HG03565 (cell line): Measurements from ENCODE around the gene STIM1.
A peak's percentile ranks its signal among the peaks of the same experiment; 100 is the strongest.

Experiments
- ATAC-seq: cut with Tn5 transposase; IDR thresholded peaks from one replicate; pipeline ENCODE4 v1.9.1; 2021; ENCODE audit warnings: mild to moderate bottlenecking, moderate library complexity; ENCODE audit not compliant: unreplicated experiment

Gene STIM1

DNA sequence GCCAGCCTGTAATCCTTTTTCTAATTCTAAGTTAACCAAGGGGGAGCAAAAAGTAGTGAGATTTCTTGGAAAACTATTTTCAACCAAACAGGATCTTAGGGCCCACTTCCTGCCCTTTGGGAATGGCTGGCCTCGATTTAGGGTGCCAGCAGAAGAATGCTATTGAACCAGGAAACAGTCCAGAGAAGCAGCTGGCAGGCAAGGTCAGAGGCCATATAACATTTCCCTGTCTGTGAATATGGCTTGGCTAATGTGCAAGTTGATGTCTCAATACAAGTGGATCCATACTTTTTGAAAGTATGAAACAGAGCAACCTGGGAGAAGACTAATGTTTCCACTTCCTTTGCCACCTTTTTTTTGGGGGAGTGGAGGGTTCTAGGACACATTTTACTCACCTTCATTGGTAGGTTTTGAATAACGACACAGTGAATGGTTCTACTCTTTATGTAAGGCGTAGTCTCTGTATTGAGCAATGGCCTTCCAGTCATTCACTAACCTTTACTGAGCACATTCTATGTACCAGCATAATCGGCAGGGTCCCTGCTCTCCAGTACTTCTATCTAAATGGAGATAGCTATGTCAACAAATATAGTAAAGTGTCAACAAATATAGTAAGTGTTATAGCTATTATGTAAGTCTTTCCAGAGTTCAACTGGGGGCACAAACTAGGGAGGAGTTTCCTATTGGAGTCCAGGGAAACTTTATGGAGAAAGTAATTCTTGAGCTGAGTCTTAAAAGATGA is 204.9 kb downstream of the STIM1 start:
- no peak for ATAC-seq

DNA sequence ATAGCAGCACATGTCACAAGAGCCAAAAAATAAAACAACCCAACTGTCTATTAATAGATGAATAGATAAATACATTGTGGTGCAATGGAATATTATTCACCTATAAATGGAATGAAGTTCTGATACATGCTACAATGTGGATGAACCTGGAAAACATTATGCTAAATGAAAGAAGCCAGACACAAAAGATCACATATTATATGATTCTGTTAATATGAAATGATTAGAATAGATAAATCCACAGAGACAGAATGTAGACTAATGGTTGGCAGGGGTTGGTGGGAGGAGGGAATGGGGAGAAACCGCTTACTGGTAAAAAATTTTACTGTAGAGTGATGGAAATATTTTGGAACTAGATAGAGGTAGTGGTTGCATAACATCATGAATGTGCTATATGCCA is 206.2 kb downstream of the STIM1 start:
- ATAC-seq = no peak

- no peak for ATAC-seq
Observed at GRCh38 chr11:4063348-4063747, 207.9 kb downstream of the STIM1 start.

- ATAC-seq = no peak
Observed at GRCh38 chr11:4064278-4064955, 209.0 kb downstream of the STIM1 start.

DNA sequence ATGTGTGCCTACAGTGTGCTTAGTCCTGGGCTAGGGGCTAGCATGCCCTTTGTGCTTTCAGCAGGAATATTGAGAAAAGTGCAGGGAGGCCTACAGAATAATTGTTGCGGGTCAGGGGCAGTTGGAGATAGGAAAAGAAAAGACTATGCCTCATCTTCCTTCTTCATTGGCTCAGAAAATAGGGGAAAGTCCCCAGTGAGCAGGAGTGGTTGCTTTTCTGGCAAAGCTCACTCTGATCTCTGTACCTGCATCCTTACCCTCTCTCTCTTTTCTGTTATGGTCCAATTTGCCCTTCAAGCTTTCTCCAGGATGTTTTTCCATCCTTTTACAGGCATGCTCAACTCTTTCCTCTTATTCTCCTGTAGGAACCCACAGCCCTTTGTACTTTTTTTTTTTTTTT is 209.6 kb downstream of the STIM1 start:
- no peak for ATAC-seq

DNA sequence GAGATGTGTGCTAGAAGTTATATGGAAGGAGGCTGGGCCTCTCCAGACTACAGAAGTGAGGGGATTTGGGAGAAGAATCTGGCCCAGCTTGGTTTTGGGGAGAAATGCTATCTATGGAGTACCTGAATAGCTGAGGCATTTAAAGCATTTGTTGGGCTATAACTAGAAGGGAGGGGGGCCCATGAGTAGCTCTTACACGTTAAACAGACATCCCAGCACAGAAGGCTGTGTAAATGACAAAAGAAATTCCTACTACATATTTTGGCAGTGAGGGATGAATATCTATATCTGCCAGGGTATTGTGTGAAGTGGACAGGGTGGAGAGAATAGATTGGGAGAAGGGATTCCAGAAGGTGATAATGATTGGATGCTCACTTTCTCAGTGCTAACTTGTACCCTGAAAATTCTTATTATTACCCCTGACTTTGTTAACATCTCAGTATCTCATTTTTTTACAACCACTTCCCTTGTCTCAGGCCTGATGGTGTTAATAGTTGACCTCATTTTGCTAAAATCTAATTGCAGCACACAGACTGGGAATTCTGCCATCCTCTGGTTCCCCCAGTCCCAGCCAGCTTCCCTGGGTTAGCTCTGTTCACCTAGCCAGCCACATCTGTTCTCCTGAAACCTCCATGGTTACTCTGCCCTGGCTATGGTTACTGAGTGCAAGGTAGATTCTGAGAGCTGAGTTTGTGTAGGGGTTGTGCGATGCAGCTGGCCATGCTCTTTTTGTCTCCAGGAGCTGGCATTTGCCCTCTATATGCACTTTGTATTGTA is 210.3 kb downstream of the STIM1 start:
- ATAC-seq = no peak

GRCh38 chr11:4066910-4067309 is 211.4 kb downstream of the STIM1 start:
- no peak for ATAC-seq

DNA sequence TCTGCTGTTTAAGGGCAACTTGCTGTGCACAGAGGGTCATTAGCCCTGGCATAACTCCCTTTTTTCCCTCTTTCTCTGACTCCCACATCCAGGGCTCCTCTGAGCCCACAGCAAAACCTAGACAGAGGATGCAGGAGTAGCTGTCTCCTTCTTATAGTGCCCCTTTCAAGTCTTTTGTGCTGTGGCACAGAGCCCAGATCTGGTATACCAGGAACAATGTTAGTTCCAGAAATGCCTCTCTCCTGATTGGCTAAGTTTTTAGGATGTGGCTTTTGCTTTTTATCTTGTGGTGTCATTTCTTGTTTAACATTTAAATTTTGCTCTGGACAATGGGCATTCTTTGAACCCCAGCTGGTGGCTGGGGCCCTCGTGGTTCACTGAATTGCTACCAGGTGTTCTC is 213.5 kb downstream of the STIM1 start:
- no peak for ATAC-seq

DNA sequence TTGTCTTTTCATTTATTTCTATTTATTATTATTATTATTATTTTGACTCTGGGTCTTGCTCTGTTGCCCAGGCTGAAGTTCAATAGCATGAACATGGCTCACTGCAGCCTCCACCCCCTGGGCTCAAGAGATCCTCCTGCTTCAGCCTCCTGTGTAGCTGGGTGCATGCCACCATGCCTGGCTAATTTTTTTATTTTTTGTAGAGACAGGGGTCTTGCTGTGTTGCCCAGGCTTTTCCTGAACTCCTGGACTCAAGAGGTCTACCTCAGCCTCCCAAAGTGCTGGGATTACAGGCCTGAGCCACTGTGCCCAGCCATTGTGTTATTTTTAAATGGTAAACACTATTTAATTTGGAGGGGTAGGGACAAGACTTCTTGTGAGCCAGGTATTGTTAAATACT is 215.9 kb downstream of the STIM1 start:
- ATAC-seq = no peak

- no peak for ATAC-seq
Observed at GRCh38 chr11:4071914-4072313, 216.4 kb downstream of the STIM1 start.

DNA sequence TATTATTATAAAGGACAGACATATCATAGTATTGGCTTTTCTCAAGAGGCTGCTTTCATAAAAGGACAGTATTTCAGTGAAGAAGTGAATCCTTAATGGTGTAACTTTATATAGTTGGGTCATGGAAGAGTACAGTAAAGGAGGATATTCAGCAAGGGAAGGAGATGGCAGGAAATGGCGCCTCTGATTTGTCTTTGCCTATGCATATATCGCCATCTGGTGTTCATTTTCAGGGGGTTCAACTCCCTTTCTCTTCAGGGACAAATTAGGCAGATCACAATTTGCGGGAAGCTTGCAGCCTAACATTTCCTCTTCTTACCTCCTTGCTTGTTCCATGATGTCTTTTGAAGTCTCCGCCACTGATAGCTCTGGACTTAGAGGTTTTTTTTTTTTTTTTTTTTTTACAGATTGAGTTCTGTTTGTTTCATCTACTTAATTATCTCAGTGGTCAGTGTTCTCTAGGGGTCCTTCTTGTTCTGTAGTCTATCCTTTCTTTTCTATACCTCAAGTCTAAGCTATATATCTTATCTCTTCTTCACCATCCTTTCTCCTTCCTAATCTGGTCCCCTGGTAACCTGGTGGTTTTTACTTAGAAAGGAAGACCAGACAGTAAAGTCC is 217.3 kb downstream of the STIM1 start:
- peak; percentile 44 for ATAC-seq

DNA sequence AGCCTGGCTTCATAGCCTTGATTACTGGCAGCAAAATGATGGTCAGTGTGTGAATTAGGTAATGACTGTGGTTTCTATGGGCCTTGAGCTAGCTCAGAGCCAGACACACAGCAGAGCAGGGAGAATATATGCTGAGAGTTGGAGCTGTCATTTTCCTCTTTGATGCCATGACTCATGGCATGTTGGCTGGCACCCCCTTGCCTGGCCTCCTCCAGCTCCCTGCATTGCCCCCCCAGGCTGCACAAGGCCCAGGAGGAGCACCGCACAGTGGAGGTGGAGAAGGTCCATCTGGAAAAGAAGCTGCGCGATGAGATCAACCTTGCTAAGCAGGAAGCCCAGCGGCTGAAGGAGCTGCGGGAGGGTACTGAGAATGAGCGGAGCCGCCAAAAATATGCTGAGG is 218.8 kb downstream of the STIM1 start:
- ATAC-seq = no peak

DNA sequence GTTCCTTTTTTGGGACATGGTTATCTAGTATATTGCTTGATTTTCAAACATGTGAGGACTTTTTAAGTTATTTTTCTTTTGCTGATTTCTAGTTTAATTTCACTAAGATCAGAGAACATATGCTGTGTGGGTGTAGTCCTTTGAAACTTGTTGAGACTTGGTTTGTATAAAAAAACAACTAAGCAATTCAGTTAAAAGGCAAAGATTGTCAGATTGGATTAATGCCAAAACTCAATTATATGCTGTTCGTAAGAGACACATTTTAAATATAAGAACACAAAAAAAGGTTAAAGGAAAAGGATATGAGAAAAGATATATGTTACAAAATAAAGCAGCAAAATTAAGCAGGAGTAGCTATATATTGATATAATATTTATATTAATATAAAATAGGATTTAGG is 221.3 kb downstream of the STIM1 start:
- no peak for ATAC-seq

DNA sequence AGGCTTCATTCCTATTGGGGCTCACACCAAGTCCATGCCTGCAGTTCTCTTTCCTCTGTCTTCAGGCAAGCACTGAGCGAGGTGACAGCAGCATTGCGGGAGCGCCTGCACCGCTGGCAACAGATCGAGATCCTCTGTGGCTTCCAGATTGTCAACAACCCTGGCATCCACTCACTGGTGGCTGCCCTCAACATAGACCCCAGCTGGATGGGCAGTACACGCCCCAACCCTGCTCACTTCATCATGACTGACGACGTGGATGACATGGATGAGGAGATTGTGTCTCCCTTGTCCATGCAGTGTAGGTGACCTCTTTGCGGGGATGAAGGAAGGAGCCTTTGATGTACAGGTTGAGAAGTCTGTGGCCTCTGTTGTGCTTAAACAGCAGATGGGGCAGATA is 227.7 kb downstream of the STIM1 start:
- no peak for ATAC-seq

DNA sequence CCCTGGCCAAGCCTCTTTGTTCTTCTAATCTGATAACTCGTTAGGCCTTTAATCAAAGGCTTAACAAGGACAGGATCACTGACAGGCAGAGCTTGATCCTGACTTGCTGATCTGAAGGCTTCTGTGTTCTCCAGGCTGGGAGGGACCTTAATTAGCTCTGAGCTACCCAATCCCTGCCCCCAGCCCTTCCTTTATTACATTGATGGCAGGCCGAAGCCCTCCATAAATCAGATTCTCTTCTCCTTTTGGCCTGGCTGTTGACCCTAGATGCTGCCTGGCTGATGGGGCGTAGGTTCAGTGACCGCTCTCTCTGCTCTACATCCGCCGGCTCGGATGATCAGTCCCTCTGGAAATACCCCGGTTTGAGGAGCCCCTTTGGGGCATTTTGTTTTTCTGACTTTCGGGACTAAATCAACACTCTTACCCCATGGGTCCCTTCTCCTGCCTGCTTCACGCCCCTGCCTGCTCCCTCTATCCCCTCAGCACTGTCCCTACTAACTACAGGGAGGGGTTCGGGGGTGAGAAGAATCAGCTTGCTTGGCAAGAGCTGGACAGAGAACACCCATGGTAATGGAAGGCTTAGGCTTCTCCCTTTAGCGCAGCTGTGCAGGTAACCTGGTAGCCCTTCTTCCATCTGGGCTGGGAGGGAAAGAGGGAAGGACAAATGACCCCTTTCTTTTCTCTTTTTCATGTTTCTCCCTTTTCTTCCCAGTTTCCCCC is 229.1 kb downstream of the STIM1 start:
- ATAC-seq = no peak

DNA sequence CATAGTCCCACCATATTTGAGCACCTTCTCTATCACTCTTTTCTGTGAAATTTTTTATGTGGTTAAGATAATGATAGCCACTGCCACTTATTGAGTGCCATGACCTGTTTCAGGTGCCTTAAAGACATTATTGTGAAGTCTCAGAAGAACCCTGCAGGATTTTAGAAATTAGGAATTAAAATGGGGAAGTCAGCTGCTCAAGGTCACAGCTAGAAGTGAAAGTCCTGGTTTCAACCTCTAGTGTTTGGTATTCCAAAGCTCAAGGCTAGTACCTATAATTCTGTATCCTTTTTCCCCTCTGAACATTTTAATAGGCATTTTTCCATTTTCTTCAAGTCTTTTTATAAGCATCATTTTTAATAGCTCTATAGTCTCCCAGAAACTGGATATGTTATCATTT is 230.1 kb downstream of the STIM1 start:
- no peak for ATAC-seq

GRCh38 chr11:4086575-4087353 is 231.3 kb downstream of the STIM1 start:
- ATAC-seq = no peak

- ATAC-seq = no peak
Observed at GRCh38 chr11:4087551-4087950, 232.1 kb downstream of the STIM1 start.

DNA sequence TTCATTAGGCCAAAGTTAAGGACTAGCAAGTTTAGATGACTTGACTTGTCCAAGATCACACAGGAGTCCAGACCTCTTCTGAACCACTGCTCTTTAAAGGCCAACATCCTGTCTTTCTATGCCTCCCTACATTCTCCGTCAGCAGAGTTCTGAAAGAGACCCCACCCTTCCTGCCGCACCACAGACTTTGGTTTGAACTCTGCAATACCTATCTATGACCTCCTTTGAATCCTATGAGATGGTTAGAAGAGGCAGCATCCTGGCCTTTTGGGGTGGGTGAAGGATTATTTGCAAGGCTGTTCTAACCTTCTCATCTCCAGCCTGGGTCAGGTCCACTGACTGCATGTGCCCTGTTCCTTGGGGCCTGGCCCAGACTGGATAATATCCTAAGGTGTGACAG is 234.8 kb downstream of the STIM1 start:
- ATAC-seq = no peak

GRCh38 chr11:4092026-4092425 is 236.6 kb downstream of the STIM1 start:
- no peak for ATAC-seq
